Prostate gland (tissue), 2 donors: Measurements from ENCODE around the gene PER2.

ENCODE experiments used
- POLR2A ChIP-seq: fragments of 450-650 bp; IDR thresholded peaks from one replicate; pipeline ENCODE4 v1.6.1; 2016; ENCODE audit warnings: antibody characterized with exemption, mild to moderate bottlenecking
- POLR2AphosphoS5 ChIP-seq: sonication (generic); formaldehyde crosslinking; IDR thresholded peaks from one replicate; pipeline ENCODE4 v1.6.1; 2017; ENCODE audit warnings: antibody characterized with exemption
- TF ChIP-seq, protein P1 (sequence below), 4 experiments: fragments of 200-600 bp in 2 of 4; fragments of 450-650 bp in 2 of 4; sonication (generic) in 2 of 4; IDR thresholded peaks; 1 replicate in 3 of 4; 2 replicates in 1 of 4; pipeline ENCODE4 v1.5.1; 2016 to 2019; ENCODE audit warnings: antibody characterized with exemption in 4 of 4, mild to moderate bottlenecking in 2 of 4, moderate library complexity in 2 of 4

DNA sequence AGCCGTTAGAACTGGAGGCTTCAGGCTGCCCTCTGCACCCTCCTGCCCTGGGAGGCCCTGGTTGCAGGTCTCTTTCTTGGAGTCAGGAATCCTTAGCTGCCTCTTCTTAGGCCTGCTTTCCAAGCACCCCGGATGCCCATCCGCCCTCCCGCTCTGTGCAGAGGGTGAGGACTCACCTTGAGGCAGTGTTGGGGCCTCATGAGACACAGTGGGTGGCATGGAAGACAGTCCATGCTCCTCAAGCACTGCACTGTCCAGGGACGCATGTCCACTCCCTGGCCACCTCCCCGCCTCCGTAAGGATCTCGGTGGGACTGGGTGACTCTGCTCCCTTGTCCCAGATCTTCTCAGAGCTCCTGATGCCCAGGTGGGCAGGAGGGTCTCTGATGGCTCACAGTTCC lies 26.2 kb upstream of the PER2 start:
- TF ChIP-seq, protein P1, sequence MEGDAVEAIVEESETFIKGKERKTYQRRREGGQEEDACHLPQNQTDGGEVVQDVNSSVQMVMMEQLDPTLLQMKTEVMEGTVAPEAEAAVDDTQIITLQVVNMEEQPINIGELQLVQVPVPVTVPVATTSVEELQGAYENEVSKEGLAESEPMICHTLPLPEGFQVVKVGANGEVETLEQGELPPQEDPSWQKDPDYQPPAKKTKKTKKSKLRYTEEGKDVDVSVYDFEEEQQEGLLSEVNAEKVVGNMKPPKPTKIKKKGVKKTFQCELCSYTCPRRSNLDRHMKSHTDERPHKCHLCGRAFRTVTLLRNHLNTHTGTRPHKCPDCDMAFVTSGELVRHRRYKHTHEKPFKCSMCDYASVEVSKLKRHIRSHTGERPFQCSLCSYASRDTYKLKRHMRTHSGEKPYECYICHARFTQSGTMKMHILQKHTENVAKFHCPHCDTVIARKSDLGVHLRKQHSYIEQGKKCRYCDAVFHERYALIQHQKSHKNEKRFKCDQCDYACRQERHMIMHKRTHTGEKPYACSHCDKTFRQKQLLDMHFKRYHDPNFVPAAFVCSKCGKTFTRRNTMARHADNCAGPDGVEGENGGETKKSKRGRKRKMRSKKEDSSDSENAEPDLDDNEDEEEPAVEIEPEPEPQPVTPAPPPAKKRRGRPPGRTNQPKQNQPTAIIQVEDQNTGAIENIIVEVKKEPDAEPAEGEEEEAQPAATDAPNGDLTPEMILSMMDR (IDR thresholded peaks at IDR 0.05) = no peak
- no peak for TF ChIP-seq POLR2A
- no peak for TF ChIP-seq POLR2AphosphoS5
